GM12872 (cell line): ENCODE measurements around the gene CCDC201.
A peak's percentile ranks its signal among the peaks of the same experiment; 100 is the strongest.

Source experiments
- TF ChIP-seq, protein P1 (sequence below): IDR thresholded peaks from 3 replicates; pipeline ENCODE4 v1.5.1; 2011; ENCODE audit warnings: low read depth, mild to moderate bottlenecking, low read length, moderate library complexity; ENCODE audit not compliant: insufficient read depth

The CCDC201 gene

DNA sequence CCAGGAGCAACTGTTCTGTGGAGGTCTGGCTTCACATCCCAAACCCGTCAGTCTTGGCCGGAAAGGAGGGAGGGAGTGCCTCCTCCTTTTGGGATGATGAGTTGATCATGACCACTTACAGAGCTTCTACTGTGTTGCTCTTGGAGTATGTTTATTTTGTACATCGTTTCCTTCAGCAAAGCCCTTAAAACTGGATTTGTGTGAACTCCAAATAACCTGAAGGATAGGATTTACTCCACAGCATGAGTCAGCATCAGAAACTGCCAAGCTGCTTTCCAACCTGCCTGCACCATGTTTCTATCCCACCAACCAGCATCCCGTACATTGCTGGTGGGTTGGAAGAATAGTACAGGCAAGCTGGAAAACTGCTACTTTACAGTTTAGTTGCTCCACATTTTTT, 3.5 kb downstream of the CCDC201 start:
- TF ChIP-seq, protein P1, sequence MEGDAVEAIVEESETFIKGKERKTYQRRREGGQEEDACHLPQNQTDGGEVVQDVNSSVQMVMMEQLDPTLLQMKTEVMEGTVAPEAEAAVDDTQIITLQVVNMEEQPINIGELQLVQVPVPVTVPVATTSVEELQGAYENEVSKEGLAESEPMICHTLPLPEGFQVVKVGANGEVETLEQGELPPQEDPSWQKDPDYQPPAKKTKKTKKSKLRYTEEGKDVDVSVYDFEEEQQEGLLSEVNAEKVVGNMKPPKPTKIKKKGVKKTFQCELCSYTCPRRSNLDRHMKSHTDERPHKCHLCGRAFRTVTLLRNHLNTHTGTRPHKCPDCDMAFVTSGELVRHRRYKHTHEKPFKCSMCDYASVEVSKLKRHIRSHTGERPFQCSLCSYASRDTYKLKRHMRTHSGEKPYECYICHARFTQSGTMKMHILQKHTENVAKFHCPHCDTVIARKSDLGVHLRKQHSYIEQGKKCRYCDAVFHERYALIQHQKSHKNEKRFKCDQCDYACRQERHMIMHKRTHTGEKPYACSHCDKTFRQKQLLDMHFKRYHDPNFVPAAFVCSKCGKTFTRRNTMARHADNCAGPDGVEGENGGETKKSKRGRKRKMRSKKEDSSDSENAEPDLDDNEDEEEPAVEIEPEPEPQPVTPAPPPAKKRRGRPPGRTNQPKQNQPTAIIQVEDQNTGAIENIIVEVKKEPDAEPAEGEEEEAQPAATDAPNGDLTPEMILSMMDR = no peak

DNA sequence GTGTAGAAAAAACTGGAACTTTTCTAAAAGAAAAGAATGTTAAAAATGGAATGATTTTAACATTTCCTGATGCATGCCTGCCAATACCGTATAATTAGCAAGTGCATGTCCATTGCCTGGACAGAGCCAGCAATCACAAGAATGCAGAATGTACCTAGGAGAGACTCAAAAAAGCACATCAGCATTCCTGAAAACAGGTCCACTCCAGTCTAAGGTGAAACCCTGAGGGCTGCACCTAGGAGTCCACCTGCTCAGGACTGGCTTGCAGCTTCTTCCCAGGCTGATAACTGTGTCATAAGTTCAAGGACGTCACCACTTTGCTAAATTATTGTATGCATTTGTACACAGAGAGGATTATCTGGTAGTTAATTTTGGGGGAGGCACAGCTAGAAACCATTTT, 5.4 kb downstream of the CCDC201 start:
- TF ChIP-seq, protein P1 = no peak

DNA sequence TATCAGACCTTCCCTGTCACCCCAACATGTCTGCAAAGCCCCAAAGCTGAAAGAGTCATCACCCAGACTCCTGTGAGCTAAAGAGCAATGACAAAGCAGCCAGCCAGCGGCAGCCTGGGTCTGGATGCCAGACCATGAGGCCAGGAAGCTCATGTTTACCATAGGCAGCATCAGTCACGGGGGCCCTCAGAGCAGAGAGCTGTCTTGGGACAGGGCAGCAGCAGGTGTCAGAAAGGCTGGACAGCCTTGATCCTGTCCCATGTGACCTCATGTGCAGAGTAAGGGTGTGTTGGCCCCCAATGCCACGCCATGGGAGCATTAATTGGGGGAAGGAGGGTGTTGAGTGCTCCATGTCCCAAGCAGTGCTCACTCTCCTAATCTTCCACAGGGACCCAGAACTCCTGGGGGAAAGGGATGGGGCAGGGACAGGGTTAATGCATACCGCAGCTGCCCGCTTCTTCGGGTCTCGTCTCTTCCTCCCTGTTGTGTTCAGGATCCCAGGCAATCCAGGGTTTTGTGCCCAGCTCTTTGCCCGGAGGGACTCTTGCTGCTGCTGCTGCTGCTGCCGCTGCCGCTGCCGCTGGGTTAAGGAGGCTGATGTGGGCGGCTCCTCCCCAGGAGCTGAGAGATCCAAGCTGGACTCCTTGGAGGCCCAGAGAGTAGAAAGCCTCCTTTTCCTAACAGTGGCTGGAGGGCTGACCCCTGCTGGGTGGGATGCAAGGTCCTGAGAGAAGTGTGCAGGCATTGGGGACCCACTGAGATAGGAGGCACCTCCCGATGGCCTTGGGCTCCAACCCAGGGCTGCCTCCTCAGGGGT, 7.1 kb downstream of the CCDC201 start:
- TF ChIP-seq, protein P1 = no peak

DNA sequence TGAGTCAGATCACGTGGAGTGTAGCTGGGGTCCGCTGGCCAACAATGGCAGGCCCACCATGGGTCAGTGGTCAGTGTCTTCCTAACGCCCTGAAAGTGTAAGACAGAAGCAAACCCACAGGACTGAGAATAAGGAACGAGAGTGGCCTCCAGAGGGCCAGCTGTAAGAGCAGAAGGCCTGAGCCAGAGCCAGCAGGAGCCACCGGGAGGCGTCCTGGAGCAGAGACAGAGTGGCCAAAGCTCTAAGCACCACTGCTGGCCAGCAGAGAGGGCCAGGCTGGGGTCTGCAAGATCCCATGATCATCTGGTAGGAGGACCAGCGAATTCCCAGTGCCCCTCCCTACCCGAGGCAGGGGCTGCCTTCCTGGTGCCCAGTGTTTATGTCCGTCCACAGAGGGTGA, 9.2 kb downstream of the CCDC201 start:
- TF ChIP-seq, protein P1 = 0 out of 3 replicates have a peak, but pooled peaks have one; percentile 26

DNA sequence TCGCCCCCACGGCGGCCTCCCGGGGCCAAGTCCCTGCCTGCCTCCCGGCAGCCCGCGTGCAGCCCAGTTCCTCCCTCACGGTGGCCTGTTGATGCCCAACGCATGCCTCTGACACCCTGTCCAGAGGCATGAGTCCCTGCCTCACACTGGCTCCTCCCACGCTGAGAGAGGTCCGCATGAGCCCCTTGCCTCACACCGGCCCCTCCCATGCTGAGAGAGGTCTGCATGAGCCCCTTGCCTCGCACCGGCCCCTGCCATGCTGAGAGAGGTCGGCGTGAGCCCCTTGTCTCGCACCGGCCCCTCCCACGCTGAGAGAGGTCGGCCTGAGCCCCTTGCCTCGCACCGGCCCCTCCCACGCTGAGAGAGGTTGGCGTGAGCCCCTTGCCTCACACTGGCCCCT, 59.9 kb downstream of the CCDC201 start:
- TF ChIP-seq, protein P1 = no peak
